ENCODE data around the gene ZNF579.
A peak's percentile ranks its signal among the peaks of the same experiment; 100 is the strongest.

ZNF579 gene

GRCh38 chr19:55605207-55605636 is 24.6 kb upstream of the ZNF579 start:
- peak; percentile 98 for DNase-seq (ENCODE audit: low read depth in 2 of 2)
- TF ChIP-seq CTCF (IDR thresholded peaks at IDR 0.05; ENCODE audit: low read depth, low read length) = no peak
- peak overlapping the region; percentile 88 to 97 for H3K4me3 ChIP-seq (replicated peaks in 1 of 2; ENCODE audit: low read depth in 2 of 2, low read length in 2 of 2)

GRCh38 chr19:55603581-55604292 is 23.1 kb upstream of the ZNF579 start:
- no peak overlapping the region for H3K4me3 ChIP-seq (replicated peaks in 1 of 2; ENCODE audit: low read depth in 2 of 2, low read length in 2 of 2)
- DNase-seq (ENCODE audit: low read depth in 2 of 2) = no peak
- no peak for TF ChIP-seq CTCF (IDR thresholded peaks at IDR 0.05; ENCODE audit: low read depth, low read length)

GRCh38 chr19:55603115-55603514 is 22.5 kb upstream of the ZNF579 start:
- TF ChIP-seq CTCF (IDR thresholded peaks at IDR 0.05; ENCODE audit: low read depth, low read length) = no peak
- H3K4me3 ChIP-seq (replicated peaks in 1 of 2; ENCODE audit: low read depth in 2 of 2, low read length in 2 of 2) = no peak overlapping the region

GRCh38 chr19:55602104-55603001 is 21.7 kb upstream of the ZNF579 start:
- TF ChIP-seq CTCF (IDR thresholded peaks at IDR 0.05; ENCODE audit: low read depth, low read length) = no peak
- H3K4me3 ChIP-seq (replicated peaks in 1 of 2; ENCODE audit: low read depth in 2 of 2, low read length in 2 of 2) = no peak overlapping the region
- DNase-seq (ENCODE audit: low read depth in 2 of 2) = no peak

More at GRCh38 chr19:55603115-55603514, 22.5 kb upstream of the ZNF579 start:
- DNase-seq (ENCODE audit: low read depth in 2 of 2) = no peak

- peak overlapping the region; percentile 60 to 83 for H3K4me3 ChIP-seq (replicated peaks in 1 of 2; ENCODE audit: low read depth in 2 of 2, low read length in 2 of 2)
- DNase-seq (ENCODE audit: low read depth in 2 of 2) = no peak
- TF ChIP-seq CTCF (IDR thresholded peaks at IDR 0.05; ENCODE audit: low read depth, low read length) = no peak
These were observed 20.4 kb upstream of the ZNF579 start for GRCh38 chr19:55601084-55601483.

GRCh38 chr19:55600662-55601028 is 20.0 kb upstream of the ZNF579 start:
- H3K4me3 ChIP-seq (replicated peaks in 1 of 2; ENCODE audit: low read depth in 2 of 2, low read length in 2 of 2) = peak overlapping the region; percentile 60 to 83
- no peak for DNase-seq (ENCODE audit: low read depth in 2 of 2)
- no peak for TF ChIP-seq CTCF (IDR thresholded peaks at IDR 0.05; ENCODE audit: low read depth, low read length)

Data from cardiac fibroblast (primary cell).